Cardiac muscle cell (in vitro differentiated cells and primary cell): ENCODE measurements around the gene FRAS1. TPM values are rescaled to one million over a fixed set of nuclear protein-coding genes. Genes with fewer than 3 reads are reported as not detected.
A peak's percentile ranks its signal among the peaks of the same experiment; 100 is the strongest.

Experiments used
- DNase-seq, 2 donors: peaks; one replicate each; pipeline versions ENCODE4 v3.0.0 to v3.0.0-alpha.2; 2010 to 2017; ENCODE audit warnings: low read depth in 1 of 2, low spot score in 1 of 2
- H3K27ac ChIP-seq: fragments of 200-600 bp; sonication (generic); 2 replicates; pipeline ENCODE4 v1.5.1; 2016
- H3K27me3 ChIP-seq: fragments of 200-600 bp; sonication (generic); 2 replicates; pipeline ENCODE4 v1.6.0; 2016; ENCODE audit warnings: control low read depth
- H3K36me3 ChIP-seq: fragments of 200-600 bp; sonication (generic); 2 replicates; pipeline ENCODE4 v1.5.1; 2016; ENCODE audit warnings: control low read depth
- H3K4me1 ChIP-seq: fragments of 200-600 bp; sonication (generic); 2 replicates; pipeline ENCODE4 v1.8.1; 2017; ENCODE audit warnings: low read depth, mild to moderate bottlenecking, mixed run types
- H3K4me3 ChIP-seq: fragments of 200-600 bp; sonication (generic); 2 replicates; pipeline ENCODE4 v1.5.1; 2016; ENCODE audit warnings: mild to moderate bottlenecking
- H3K9me3 ChIP-seq: fragments of 200-600 bp; sonication (generic); 2 replicates; pipeline ENCODE4 v1.5.1; 2017; ENCODE audit warnings: low read depth, mild to moderate bottlenecking, control low read depth
- polyA plus RNA-seq: library from polyadenylated mRNA; unstranded; fragments of >200 nt; fragmentation: Nextera tagmentation; extraction: Ambion mirVana; gene quantifications from 2 replicates; pipeline ENCODE4 v1.2.1, GENCODE V29; 2016
- total RNA-seq: library from RNA; depleted of rRNA; stranded (reverse); fragments of >200 nt; gene quantifications from 2 replicates; pipeline ENCODE4 v1.2.3, GENCODE V29; 2016
- TF ChIP-seq, protein P1 (sequence below): IDR thresholded peaks from 2 replicates; pipeline ENCODE4 v1.5.1; 2012; ENCODE audit warnings: low read depth, mild to moderate bottlenecking, low read length

FRAS1 gene
- total and polyA plus RNA-seq, 2 experiments from 2014 or later, result 4.4 to 20.4 TPM

DNA sequence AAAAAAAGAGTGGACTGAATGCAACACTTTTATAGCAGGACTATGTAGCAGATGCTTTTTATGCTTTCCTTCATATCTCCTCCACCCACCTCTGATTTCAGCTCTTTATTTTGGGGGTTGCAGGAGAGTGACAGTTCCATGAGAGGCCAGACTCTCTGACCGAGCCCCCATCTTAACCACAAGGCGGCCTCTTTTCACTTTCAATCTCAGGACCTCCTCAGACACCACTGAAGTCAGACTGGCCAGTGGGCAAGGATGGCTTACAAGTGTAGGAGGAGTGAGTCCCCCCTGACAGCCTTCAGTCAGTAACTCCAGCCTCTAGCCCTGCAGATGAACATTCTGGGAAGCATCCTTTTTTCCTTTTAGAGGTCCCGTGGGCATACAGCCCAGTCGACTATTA, 140.8 kb downstream of the FRAS1 start:
- Histone ChIP-seq H3K27me3 (no peaks in the 10 kb centered on the region), H3K27ac (no peak overlapping the region), H3K36me3 (no peaks in the 10 kb centered on the region), H3K9me3 (no peaks in the 10 kb centered on the region), H3K4me1 (no peaks in the 10 kb centered on the region), H3K4me3 (no peak overlapping the region)
- TF ChIP-seq, protein P1, sequence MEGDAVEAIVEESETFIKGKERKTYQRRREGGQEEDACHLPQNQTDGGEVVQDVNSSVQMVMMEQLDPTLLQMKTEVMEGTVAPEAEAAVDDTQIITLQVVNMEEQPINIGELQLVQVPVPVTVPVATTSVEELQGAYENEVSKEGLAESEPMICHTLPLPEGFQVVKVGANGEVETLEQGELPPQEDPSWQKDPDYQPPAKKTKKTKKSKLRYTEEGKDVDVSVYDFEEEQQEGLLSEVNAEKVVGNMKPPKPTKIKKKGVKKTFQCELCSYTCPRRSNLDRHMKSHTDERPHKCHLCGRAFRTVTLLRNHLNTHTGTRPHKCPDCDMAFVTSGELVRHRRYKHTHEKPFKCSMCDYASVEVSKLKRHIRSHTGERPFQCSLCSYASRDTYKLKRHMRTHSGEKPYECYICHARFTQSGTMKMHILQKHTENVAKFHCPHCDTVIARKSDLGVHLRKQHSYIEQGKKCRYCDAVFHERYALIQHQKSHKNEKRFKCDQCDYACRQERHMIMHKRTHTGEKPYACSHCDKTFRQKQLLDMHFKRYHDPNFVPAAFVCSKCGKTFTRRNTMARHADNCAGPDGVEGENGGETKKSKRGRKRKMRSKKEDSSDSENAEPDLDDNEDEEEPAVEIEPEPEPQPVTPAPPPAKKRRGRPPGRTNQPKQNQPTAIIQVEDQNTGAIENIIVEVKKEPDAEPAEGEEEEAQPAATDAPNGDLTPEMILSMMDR, result no peak
- no peak for DNase-seq

DNA sequence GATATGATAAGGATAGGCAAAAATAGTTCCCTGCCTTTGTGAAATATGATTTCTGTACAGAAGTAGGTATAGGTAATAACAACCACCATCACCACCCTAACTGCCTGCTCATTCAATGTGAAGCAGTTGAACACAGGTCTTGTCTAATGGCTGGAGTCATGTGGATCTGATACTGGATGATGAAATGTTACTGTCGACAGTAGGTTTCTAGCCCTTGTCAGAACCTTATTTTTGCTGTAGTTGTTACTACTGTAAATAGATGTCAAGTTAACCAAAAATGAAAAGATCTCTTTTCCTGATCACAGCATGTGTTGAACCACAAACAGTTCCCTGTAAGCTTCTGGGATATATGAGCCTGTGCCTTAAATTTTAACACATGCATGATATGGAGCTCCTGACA, 142.9 kb downstream of the FRAS1 start:
- Histone ChIP-seq H3K27me3 (no peaks in the 10 kb centered on the region), H3K4me1 (no peaks in the 10 kb centered on the region), H3K4me3 (no peak overlapping the region), H3K9me3 (no peaks in the 10 kb centered on the region), H3K27ac (no peak overlapping the region), H3K36me3 (no peaks in the 10 kb centered on the region)
- DNase-seq, result no peak
- TF ChIP-seq, protein P1, result no peak

DNA sequence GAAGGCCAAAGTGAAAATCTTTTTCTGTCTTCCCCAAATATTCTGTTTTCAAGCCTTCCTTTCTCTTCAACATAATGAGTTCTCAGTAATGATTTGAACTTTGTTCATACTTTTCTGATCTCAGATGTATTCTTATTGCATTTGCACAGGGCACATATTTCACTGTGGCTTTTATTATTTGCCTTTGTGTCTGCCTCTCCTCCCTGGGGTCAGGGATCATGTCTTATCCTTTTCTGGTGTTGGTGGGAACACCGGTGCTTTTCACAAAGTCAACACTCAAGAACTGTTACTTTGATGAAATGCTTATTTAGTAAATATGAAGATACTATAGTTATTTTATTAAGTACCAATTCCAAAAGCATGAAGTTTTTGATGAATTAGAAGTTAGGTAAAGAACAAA, 143.8 kb downstream of the FRAS1 start:
- Histone ChIP-seq H3K4me1 (no peaks in the 10 kb centered on the region), H3K9me3 (no peaks in the 10 kb centered on the region), H3K27ac (no peak overlapping the region), H3K4me3 (no peak overlapping the region), H3K36me3 (no peaks in the 10 kb centered on the region), H3K27me3 (no peaks in the 10 kb centered on the region)
- DNase-seq, result no peak
- TF ChIP-seq, protein P1, result no peak

DNA sequence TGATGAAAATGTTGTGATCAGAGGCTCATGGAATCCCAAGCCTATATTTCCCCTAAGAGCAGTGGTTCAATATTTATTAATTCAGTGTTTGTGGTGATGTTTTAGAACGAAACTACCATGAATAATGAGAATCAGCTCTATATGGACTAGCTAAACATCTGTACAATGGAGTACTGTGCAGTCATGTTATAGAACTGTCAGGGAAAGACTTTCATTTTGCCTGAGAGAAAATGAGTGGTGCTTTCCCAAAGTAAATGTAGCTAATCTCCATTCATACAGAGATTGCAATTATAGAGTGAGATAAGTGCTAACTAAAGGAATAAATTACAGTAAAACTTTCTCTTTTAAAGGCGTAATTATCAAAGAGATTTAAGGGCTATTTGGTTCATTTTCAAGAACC, 147.1 kb downstream of the FRAS1 start:
- no peak overlapping the region for H3K27ac ChIP-seq

DNA sequence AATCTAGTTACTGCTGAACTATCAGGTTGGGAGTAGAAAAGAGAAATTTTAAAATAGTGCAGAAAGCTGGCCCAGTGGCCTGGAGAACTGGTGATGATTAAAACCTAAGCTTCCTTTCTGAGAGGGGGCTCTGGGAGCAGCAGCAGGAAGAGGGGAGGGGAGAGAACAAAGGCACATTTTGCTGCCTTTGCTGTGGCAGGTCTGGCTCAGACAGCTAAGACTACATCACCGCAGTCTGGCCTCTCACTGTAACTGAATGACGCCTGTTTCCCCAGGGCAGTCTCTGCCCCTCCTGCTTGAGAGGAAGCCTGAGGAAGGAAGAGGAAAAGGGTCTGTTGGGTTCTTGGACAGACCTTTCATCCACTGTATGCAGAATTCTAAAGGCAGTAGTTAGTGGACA, 148.5 kb downstream of the FRAS1 start:
- peak overlapping the region; percentile 16 for H3K27ac ChIP-seq
- H3K4me1 ChIP-seq, result no peaks in the 10 kb centered on the region
- no peak overlapping the region for H3K4me3 ChIP-seq
- TF ChIP-seq, protein P1, result no peak
- H3K9me3 ChIP-seq, result no peaks in the 10 kb centered on the region
- no peaks in the 10 kb centered on the region for H3K27me3 ChIP-seq
- H3K36me3 ChIP-seq, result no peaks in the 10 kb centered on the region
- DNase-seq, result peak in 1 of 2 donors; percentile 15

More for the DNA sequence above, 147.1 kb downstream of the FRAS1 start:
- Histone ChIP-seq H3K9me3 (no peaks in the 10 kb centered on the region), H3K4me1 (no peaks in the 10 kb centered on the region), H3K27me3 (no peaks in the 10 kb centered on the region), H3K36me3 (no peaks in the 10 kb centered on the region), H3K4me3 (no peak overlapping the region)
- TF ChIP-seq, protein P1, result no peak
- no peak for DNase-seq

DNA sequence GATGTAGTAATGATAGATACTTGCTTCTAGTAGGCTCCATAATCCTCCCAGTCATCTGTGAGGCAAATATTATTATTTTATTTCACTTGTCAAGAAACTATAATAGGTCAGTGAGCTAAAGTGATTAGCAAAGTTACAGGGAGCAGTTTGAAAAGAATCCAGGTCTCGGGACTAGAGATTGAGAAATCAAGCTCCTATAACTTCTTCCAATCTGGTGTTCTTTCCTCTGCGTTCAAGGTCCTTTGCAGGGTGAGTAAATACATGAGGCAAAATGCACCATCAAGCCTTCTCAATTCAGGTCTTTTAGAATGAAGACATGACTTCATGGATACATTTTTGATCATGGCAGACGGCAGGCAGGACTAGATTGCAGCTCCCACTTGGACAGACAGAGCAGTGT, 150.4 kb downstream of the FRAS1 start:
- Histone ChIP-seq H3K36me3 (no peaks in the 10 kb centered on the region), H3K27me3 (no peaks in the 10 kb centered on the region), H3K9me3 (no peaks in the 10 kb centered on the region), H3K27ac (no peak overlapping the region), H3K4me1 (no peaks in the 10 kb centered on the region), H3K4me3 (no peak overlapping the region)
- TF ChIP-seq, protein P1, result no peak
- no peak for DNase-seq
